HepG2 (cell line): ENCODE results near the gene TP63. TPM values are rescaled to one million over a fixed set of nuclear protein-coding genes. Genes with fewer than 3 reads are reported as not detected.

Source experiments
- ATAC-seq: fragments of 200-7000 bp; cut with Tn5 transposase; 3 replicates; pipeline ENCODE4 v1.9.1; 2020; ENCODE audit warnings: mild to moderate bottlenecking, moderate library complexity
- BruUV-seq: library from RNA; stranded (reverse); fragments of 400-500 nt; replicated peaks from 2 replicates; lab custom pipeline; 2021; lab: Mats Ljungman, UMichigan
- CTCF ChIA-PET: fragments of 300-600 bp; formaldehyde crosslinking; extraction: SDS; loops from one replicate; lab custom pipeline; 2021; ENCODE audit warnings: low total read pairs, inconsistent platforms, low intra/inter-chr PET ratio; lab: Yijun Ruan, JAX
- POLR2A ChIA-PET: fragments of 350-600 bp; sonication (Branson Sonifier 250); formaldehyde crosslinking; loops from one replicate; lab custom pipeline; 2020; ENCODE audit warnings: antibody characterized with exemption, inconsistent platforms; lab: Yijun Ruan, JAX
- DNase-seq: peaks from one replicate; pipeline ENCODE4 v3.0.0-alpha.2; 2015; ENCODE audit warnings: low spot score
- FAIRE-seq: peaks from 3 replicates; lab custom pipeline; 2011; peaks lifted over from hg19 to GRCh38; lab: Jason Lieb, UNC
- H2AFZ ChIP-seq: one replicate; pipeline ENCODE4 v1.6.1; 2011; ENCODE audit warnings: low read length, inconsistent platforms
- H3K27ac ChIP-seq: fragments of 300-600 bp; 3 replicates; pipeline ENCODE4 v1.8.0; 2011; ENCODE audit warnings: mixed run types, mild to moderate bottlenecking, mixed read lengths, low read length, inconsistent platforms; ENCODE audit not compliant: insufficient read depth; ENCODE audit errors: extremely low read length
- H3K27me3 ChIP-seq, 2 experiments: fragments of 200-600 bp in 1 of 2; 2 replicates in 1 of 2; 3 replicates in 1 of 2; pipeline versions ENCODE4 v1.6.0 to v1.8.0; 2011; ENCODE audit warnings: low read length in 2 of 2, mild to moderate bottlenecking in 2 of 2, moderate library complexity in 2 of 2, inconsistent platforms in 1 of 2; ENCODE audit not compliant: insufficient read depth in 2 of 2, control insufficient read depth in 1 of 2
- H3K36me3 ChIP-seq, 2 experiments: fragments of 200-600 bp in 1 of 2; replicated peaks in 1 of 2; 2 replicates in 1 of 2; 3 replicates in 1 of 2; pipeline versions ENCODE4 v1.5.1 to v1.8.0; 2011; ENCODE audit warnings: low read length in 2 of 2, inconsistent platforms in 1 of 2; ENCODE audit not compliant: insufficient read depth in 2 of 2, control insufficient read depth in 1 of 2
- H3K4me1 ChIP-seq: 2 replicates; pipeline ENCODE4 v1.5.1; 2012; ENCODE audit warnings: low read length, inconsistent platforms; ENCODE audit not compliant: insufficient read depth
- H3K4me2 ChIP-seq: 2 replicates; pipeline ENCODE4 v1.6.0; 2011; ENCODE audit warnings: low read depth, low read length, inconsistent platforms
- H3K4me3 ChIP-seq, 3 experiments: fragments of 200-600 bp in 1 of 3; sonication (generic), shearing (Covaris generic) in 1 of 3; replicated peaks in 1 of 3; 2 replicates each; pipeline ENCODE4 v1.5.1; 2011 to 2016; ENCODE audit warnings: low read length in 3 of 3, inconsistent platforms in 2 of 3, low read depth in 2 of 3, mild to moderate bottlenecking in 2 of 3, control low read depth in 1 of 3, mixed read lengths in 1 of 3; ENCODE audit not compliant: insufficient read depth in 1 of 3
- H3K79me2 ChIP-seq: one replicate; pipeline ENCODE4 v1.6.1; 2011; ENCODE audit warnings: low read length, inconsistent platforms; ENCODE audit not compliant: insufficient read depth
- H3K9ac ChIP-seq: 2 replicates; pipeline ENCODE4 v1.6.0; 2011; ENCODE audit warnings: mild to moderate bottlenecking, low read depth, low read length, inconsistent platforms; ENCODE audit not compliant: insufficient read depth
- H3K9me3 ChIP-seq: 2 replicates; pipeline ENCODE4 v1.5.1; 2012; ENCODE audit warnings: mild to moderate bottlenecking, low read length
- H4K20me1 ChIP-seq: 2 replicates; pipeline ENCODE4 v1.6.0; 2011; ENCODE audit warnings: inconsistent platforms, mild to moderate bottlenecking, low read length, moderate library complexity; ENCODE audit not compliant: insufficient read depth
- CBFB ChIP-seq: sonication (generic); formaldehyde crosslinking; IDR thresholded peaks from 2 replicates; pipeline ENCODE4 v1.4.0; 2020; ENCODE audit warnings: missing genetic modification reagents
- CEBPB ChIP-seq: IDR thresholded peaks from 2 replicates; pipeline ENCODE4 v1.6.1; 2011; ENCODE audit warnings: low read depth, low read length, improper control_type of control experiment, borderline replicate concordance
- GABPB1 ChIP-seq: IDR thresholded peaks from 2 replicates; pipeline ENCODE4 v1.6.1; 2016; ENCODE audit warnings: mild to moderate bottlenecking, missing genetic modification reagents, moderate library complexity, missing compliant biosample characterization
- LBX2 ChIP-seq: sonication (generic); formaldehyde crosslinking; IDR thresholded peaks from 2 replicates; pipeline ENCODE4 v1.5.0; 2020; ENCODE audit warnings: missing genetic modification reagents, mild to moderate bottlenecking, borderline replicate concordance
- MNT ChIP-seq: fragments of 450-650 bp; IDR thresholded peaks from 2 replicates; pipeline ENCODE4 v1.6.1; 2016
- TEAD2 ChIP-seq: sonication (generic); formaldehyde crosslinking; IDR thresholded peaks from 2 replicates; pipeline ENCODE4 v1.9.0; 2021; ENCODE audit warnings: missing genetic modification reagents
- TMF1 ChIP-seq: sonication (generic); formaldehyde crosslinking; IDR thresholded peaks from 2 replicates; pipeline ENCODE4 v1.8.1; 2022; ENCODE audit warnings: low read depth, missing genetic modification reagents
- ZFP37 ChIP-seq: sonication (generic); formaldehyde crosslinking; IDR thresholded peaks from 2 replicates; pipeline ENCODE4 v1.4.0; 2020; ENCODE audit warnings: missing genetic modification reagents, borderline replicate concordance
- ZNF484 ChIP-seq: sonication (generic); formaldehyde crosslinking; IDR thresholded peaks from 2 replicates; pipeline ENCODE4 v1.5.1; 2020; ENCODE audit warnings: mild to moderate bottlenecking, low read depth, missing genetic modification reagents, borderline replicate concordance
- ZSCAN22 ChIP-seq: sonication (generic); formaldehyde crosslinking; IDR thresholded peaks from 2 replicates; pipeline ENCODE4 v1.4.0; 2020; ENCODE audit warnings: mild to moderate bottlenecking, missing genetic modification reagents
- ZSCAN5A ChIP-seq: sonication (generic); formaldehyde crosslinking; IDR thresholded peaks from 2 replicates; pipeline ENCODE4 v1.8.0; 2022; ENCODE audit warnings: mild to moderate bottlenecking, missing genetic modification reagents, borderline replicate concordance
- WGBS: methylation state at CpG from one replicate; pipeline ENCODE4 v1.1.6; 2017; ENCODE audit warnings: low lambda C conversion rate; 5-methylcytosine and 5-hydroxymethylcytosine counted together
- in situ Hi-C: cut with HindIII; loops from 2 replicates; pipeline ENCODE4 v1.10.0; 2017; ENCODE audit warnings: low pct_unique_long_range_greater_than_20kb; ENCODE audit not compliant: extremely low pct_ligation_motif_present
- intact Hi-C: fragments of 100-400 bp; cut with micrococcal nuclease; formaldehyde crosslinking; loops from one replicate; pipeline ENCODE4 v1.10.0; 2022; ENCODE audit not compliant: unreplicated experiment
- polyA plus RNA-seq, 8 experiments: library from polyadenylated mRNA; depleted of rRNA in 3 of 8; stranded (reverse) in 7 of 8; unstranded in 1 of 8; fragments of >200 nt; fragmentation: Illumina TruSeq in 4 of 8; extraction: Trizol in 4 of 8; gene quantifications; 2 replicates each; pipeline versions ENCODE4 v1.2.1 to v1.2.3, GENCODE V29; 2011 to 2016; ENCODE audit warnings: low read depth in 4 of 8, missing spikeins in 1 of 8, mixed read lengths in 1 of 8; ENCODE audit not compliant: insufficient read depth in 1 of 8
- total RNA-seq, 5 experiments: library from RNA; depleted of rRNA; stranded (reverse); fragments of >200 nt; fragmentation: Illumina TruSeq; extraction: Trizol; gene quantifications; 2 replicates each; pipeline ENCODE4 v1.2.3, GENCODE V29; 2016; ENCODE audit warnings: low read depth in 1 of 5

The TP63 gene
- total and polyA plus RNA-seq, 2 of the 13 experiments (the other 11 are each of a cell fraction or from before 2014, with no cell fraction given) = not detected

- H4K20me1 ChIP-seq = no peaks in the 10 kb centered on the region
- no peaks in the 10 kb centered on the region for H3K36me3 ChIP-seq
- in situ Hi-C loops (no loop called here), intact Hi-C loops (no loop called here)
- FAIRE-seq (no peak), DNase-seq (no peak), ATAC-seq (no peak)
- no TSS peak for BruUV-seq
- H2AFZ ChIP-seq = no peak overlapping the region
- POLR2A ChIA-PET = no interaction called here
- TF ChIP-seq ZNF484 (CRISPR knock-in tag) = no peak
- 0 out of 2 replicates have a peak, but pooled peaks have one; percentile 54 for TF ChIP-seq CEBPB
- WGBS = 48% methylated on average over 3 of the region's 3 CpGs
- H3K79me2 ChIP-seq = no peaks in the 10 kb centered on the region
- H3K9ac ChIP-seq = no peak overlapping the region
- H3K4me2 ChIP-seq = no peak overlapping the region
- H3K4me1 ChIP-seq = no peaks in the 10 kb centered on the region
- CTCF ChIA-PET = no interaction called here
- H3K27me3 ChIP-seq = no peaks in the 10 kb centered on the region
- H3K27ac ChIP-seq = no peak overlapping the region
- no peaks in the 10 kb centered on the region for H3K9me3 ChIP-seq
- H3K4me3 ChIP-seq = no peak overlapping the region
These were observed 222.7 kb downstream of the TP63 start for GRCh38 chr3:189853906-189854305.

- TF ChIP-seq CBFB (CRISPR knock-in tag) (no peak), GABPB1 (no peak), ZSCAN22 (no peak), TMF1 (no peak), ZFP37 (no peak), MNT (no peak), ZSCAN5A (CRISPR knock-in tag) (no peak), TEAD2 (CRISPR knock-in tag) (no peak), LBX2 (no peak)
- Histone ChIP-seq H4K20me1 (no peaks in the 10 kb centered on the region), H3K27ac (no peak overlapping the region), H3K79me2 (no peaks in the 10 kb centered on the region), H3K4me2 (no peak overlapping the region), H3K9me3 (no peaks in the 10 kb centered on the region), H3K9ac (no peak overlapping the region), H3K4me3 (no peak overlapping the region), H3K27me3 (no peaks in the 10 kb centered on the region), H3K4me1 (no peaks in the 10 kb centered on the region), H2AFZ (no peak overlapping the region), H3K36me3 (no peaks in the 10 kb centered on the region)
- ATAC-seq = no peak
- intact Hi-C loops (no loop called here), in situ Hi-C loops (no loop called here)
- FAIRE-seq = no peak
- DNase-seq = no peak
- 35% methylated on average over 4 of the region's 4 CpGs for WGBS
- CTCF ChIA-PET = no interaction called here
- POLR2A ChIA-PET = no interaction called here
- no TSS peak for BruUV-seq
These were observed 229.1 kb downstream of the TP63 start for GRCh38 chr3:189860296-189860695.
